Stimulated activated CD4-positive, alpha-beta T cell treated with anti-CD3 and anti-CD28 coated beads, Interleukin-4, amount 100 ng/mL, for 4 hours (primary cell): Measurements from ENCODE around the gene RNF146.
A peak's percentile ranks its signal among the peaks of the same experiment; 100 is the strongest.
"Not testable (repeated sequence)": the region's sequence is repeated elsewhere in the genome, so short reads cannot be mapped to it uniquely, and the experiment has no call there.

Experiments used
- DNase-seq, 2 experiments: peaks; one replicate each; pipeline ENCODE4 v3.0.0-alpha.2; 2020

The RNF146 gene

GRCh38 chr6:127266178-127266891 is at the start of gene RNF146:
Gene RNF146, plus strand, starts transcription at chr6:127266864. Its CDS starts 13,475 bp downstream, at chr6:127280339.
- DNase-seq, result peak; percentile 61 to 69

GRCh38 chr6:127219869-127220268 is 46.8 kb upstream of the RNF146 start:
- DNase-seq, result no peak

- no peak for DNase-seq
These were observed 45.5 kb upstream of the RNF146 start for GRCh38 chr6:127221201-127221600.

GRCh38 chr6:127222418-127222817 is 44.2 kb upstream of the RNF146 start:
- DNase-seq, result no peak

- DNase-seq, result no peak
These were observed 41.2 kb upstream of the RNF146 start for GRCh38 chr6:127225497-127225896.

- DNase-seq, result not testable (repeated sequence)
These were observed 32.8 kb upstream of the RNF146 start for GRCh38 chr6:127233819-127234218.

- no peak for DNase-seq
These were observed 23.2 kb upstream of the RNF146 start for GRCh38 chr6:127243501-127243900.

GRCh38 chr6:127247114-127248096 is 19.3 kb upstream of the RNF146 start:
- no peak for DNase-seq

- DNase-seq, result no peak
These were observed 17.0 kb upstream of the RNF146 start for GRCh38 chr6:127249621-127250020.

- DNase-seq, result no peak
These were observed 11.4 kb upstream of the RNF146 start for GRCh38 chr6:127255286-127255685.

GRCh38 chr6:127262896-127263295 is 3.8 kb upstream of the RNF146 start:
- DNase-seq, result no peak

GRCh38 chr6:127263481-127263880 is 3.2 kb upstream of the RNF146 start:
- no peak for DNase-seq

- peak; percentile 31 to 53 for DNase-seq
These were observed 405 bp downstream of the RNF146 start for GRCh38 chr6:127266892-127267645.

- no peak for DNase-seq
These were observed 1.3 kb downstream of the RNF146 start for GRCh38 chr6:127267646-127268625.

- no peak for DNase-seq
These were observed 5.9 kb downstream of the RNF146 start for GRCh38 chr6:127272576-127272975.

- DNase-seq, result no peak
These were observed 6.8 kb downstream of the RNF146 start for GRCh38 chr6:127273499-127273898.

- no peak for DNase-seq
These were observed 9.7 kb downstream of the RNF146 start for GRCh38 chr6:127276331-127276730.

GRCh38 chr6:127277878-127278843 is 11.5 kb downstream of the RNF146 start:
- no peak for DNase-seq

- no peak for DNase-seq
These were observed 13.2 kb downstream of the RNF146 start for GRCh38 chr6:127279815-127280214.

- no peak for DNase-seq
These were observed 15.5 kb downstream of the RNF146 start for GRCh38 chr6:127282184-127282583.

GRCh38 chr6:127288705-127289104 is 22.0 kb downstream of the RNF146 start:
- no peak for DNase-seq
